DMS53 treated with DMSO at 0.1 percent for 48 hours (cell line): ENCODE results near the gene DNPH1.

ENCODE experiments used
- DNase-seq: peaks from one replicate; lab custom pipeline; 2025; ENCODE audit not compliant: unreplicated experiment; lab: John Stamatoyannopoulos, UW

Gene DNPH1

DNA sequence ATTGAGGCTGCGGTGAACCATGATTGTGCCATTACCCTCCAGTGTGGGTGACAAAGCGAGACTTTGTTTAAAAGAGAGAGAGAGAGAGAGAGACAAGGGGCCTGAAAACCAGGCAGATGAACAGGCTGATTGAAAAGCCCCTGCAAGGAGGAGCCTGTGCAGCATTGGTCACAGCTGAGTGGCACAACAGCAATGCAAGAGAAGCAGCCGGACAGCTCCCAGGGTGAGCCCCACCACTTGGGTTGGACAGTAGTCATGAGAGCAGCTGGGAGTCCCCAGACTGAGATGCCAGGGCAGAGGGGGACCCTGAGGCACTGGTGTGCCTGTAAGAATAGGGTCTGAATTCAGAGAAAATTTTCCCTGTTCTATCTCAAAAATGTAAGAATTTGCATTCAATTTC, 10.2 kb downstream of the DNPH1 start:
- DNase-seq: no peak

DNA sequence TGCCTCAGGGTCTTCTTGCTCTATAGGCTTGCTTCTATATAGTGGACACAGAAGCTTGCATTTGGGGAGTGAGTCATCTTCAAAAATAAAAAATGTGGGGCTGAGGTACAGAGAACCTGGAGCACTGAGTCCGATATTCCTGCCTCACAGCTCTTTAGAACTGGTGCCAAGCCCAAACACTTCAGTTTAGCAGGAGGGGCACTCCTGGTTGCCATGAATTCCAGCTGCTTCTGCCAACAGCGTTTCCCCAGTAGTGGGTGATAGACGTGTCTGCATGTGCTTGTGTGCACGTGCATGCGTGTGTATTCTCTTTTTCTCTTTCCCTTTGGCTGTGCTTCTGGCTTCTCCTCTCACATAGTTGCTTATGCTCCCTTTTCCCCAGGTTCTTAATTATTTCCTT, 11.9 kb downstream of the DNPH1 start:
- DNase-seq: no peak

GRCh38 chr6:43216200-43216599, 13.1 kb downstream of the DNPH1 start:
- DNase-seq: no peak

DNA sequence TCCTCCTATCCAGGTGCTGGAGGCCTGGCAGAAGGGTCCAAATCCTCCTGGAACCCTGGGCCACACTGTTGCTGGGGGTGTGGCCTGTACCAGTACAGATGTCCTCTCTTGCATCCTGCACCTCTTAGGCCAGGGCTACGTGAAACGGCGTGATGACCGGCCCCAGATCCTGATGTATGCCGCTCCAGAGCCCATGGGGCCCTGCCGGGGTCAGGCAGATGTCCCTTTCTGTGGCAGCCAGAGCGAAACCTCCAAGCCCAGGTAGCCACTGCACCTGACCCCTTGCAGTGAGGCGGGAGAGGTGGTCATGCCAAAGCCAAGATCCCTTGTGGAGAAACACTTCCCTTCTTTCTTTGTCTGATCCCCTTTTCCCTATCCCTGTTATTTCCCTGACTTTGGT, 14.2 kb downstream of the DNPH1 start:
- no peak for DNase-seq

DNA sequence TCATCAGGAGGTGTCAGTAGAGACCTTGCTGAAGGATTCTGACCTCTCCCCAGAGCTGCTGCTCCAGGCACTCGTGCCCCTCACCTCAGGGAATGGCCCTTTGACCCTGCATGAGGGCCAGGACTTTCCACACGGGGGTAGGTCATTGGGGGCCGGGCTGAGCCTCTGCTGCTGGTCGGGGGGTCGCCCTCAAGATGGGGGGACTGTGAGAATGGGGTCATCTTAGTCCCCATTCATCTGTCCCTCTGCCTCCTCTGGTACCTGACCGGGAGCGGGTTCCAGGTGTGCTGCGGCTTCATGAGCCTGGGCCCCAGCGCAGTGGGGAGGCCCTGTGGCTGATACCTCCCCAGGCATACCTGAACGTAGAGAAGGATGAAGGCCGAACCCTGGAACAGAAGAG, 15.8 kb downstream of the DNPH1 start:
- no peak for DNase-seq

- no peak for DNase-seq
Observed at GRCh38 chr6:43211955-43212354, 17.3 kb downstream of the DNPH1 start.

DNA sequence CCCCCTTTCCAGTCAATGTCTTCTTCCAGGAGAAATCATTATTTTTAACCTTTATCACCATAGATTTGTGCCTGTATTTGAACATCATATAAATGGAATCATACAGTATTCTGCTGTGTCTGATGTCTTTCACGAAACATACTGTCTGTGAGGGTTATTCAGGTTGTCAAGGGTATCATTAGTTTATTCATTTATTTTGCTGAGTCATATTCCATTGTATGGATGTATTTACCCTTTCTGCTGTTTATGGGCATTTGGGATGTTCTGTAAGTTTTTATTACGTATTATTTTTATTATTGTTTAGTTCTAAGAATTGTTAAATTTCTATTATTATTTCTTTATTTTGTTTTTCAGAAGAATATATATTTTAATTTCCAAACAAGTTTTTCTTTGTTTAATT, 22.0 kb downstream of the DNPH1 start:
- peak; percentile 22 for DNase-seq

GRCh38 chr6:43205849-43206248, 23.4 kb downstream of the DNPH1 start:
- no peak for DNase-seq

DNA sequence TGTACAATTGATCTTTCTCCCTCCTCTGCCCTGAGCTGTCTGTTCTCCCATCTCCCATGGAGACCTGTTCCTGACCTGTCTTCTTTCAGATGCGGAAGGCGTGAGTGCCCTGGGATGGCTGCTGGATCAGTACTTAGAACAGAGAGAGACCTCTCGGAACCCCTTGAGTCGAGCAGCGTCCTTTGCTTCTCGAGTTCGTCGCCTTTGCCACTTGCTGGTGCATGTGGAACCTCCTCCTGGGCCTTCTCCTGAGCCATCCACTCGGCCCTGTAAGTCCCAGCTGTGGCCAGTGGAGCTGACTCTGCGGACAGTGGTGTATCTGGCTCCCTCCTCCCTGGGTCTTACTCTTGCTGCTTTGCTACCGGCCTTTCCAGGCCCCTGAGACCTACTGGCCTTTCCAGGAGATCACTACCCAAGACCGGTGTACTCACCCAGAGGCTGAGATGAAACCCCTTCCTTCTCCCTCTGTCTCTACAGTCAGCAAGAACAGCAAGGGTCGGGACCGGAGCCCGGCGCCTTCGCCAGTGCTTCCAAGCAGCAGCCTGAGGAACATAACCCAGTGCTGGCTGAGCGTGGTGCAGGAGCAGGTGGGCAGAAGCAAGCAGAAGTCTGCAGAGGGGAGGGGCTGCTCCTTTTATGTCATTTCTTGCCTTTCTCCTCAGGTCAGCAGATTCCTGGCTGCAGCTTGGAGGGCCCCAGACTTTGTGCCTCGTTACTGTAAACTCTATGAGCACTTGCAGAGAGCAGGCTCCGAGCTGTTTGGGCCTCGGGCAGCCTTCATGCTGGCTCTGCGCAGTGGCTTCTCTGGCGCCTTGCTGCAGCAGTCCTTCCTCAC, 24.8 kb downstream of the DNPH1 start:
- DNase-seq: no peak

DNA sequence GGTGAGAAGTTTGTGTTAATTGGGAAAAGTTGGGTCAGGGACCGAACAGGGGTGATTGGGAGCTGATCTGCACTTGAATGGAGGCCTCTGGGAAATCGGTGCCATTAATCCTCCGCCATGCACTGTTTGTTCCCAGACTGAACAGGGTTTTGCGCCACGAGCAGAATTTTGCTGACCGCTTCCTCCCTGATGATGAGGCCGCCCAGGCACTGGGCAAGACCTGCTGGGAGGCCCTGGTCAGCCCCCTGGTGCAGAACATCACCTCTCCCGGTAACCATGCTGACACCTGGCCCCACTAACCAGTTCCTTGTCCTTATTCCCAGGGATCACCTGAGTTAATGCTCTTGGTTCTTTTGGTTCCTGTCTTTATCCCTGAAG, 25.6 kb downstream of the DNPH1 start:
- no peak for DNase-seq

GRCh38 chr6:43203029-43203717, 26.1 kb downstream of the DNPH1 start:
- no peak for DNase-seq

GRCh38 chr6:43202451-43202850, 26.8 kb downstream of the DNPH1 start:
- no peak for DNase-seq

- DNase-seq: no peak
Observed at GRCh38 chr6:43200541-43200940, 28.7 kb downstream of the DNPH1 start.

DNA sequence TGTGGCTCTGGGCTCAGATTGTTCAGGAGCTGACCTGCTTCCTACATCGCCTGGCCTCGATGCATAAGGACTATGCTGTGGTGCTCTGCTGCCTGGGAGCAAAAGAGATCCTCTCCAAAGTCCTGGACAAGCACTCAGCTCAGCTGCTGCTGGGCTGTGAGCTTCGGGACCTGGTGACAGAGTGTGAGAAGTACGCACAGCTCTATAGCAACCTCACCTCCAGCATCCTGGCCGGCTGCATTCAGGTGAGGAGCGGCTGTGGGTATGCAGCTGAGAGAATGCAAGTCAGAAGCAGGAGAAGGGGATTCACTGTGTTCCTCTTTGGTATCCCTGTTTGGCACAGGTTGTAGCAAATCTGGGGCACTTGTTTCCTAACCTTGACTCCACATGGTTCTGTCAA, 29.4 kb downstream of the DNPH1 start:
- no peak for DNase-seq

DNA sequence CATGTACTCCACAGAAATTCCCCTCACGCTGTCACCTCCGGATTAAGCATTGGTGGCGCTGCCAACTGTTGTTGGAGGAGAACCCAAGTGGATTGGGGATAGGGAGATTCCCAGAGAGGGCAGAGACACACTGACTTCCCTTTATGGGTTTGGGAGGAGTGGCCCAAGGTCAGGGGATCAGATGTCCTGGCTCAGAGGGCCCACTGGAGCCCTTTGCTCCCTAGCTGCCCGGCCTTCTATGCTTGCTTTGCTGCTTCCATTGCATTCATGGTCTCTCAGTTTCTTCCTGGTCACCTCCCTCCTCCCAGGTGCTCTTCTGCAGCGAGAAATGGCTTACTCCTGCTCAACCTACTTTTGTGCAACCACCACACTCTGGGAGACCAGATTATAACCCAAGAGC, 32.9 kb downstream of the DNPH1 start:
- no peak for DNase-seq

GRCh38 chr6:43193929-43194328, 35.4 kb downstream of the DNPH1 start:
- no peak for DNase-seq

- DNase-seq: no peak
Observed at GRCh38 chr6:43192911-43193310, 36.4 kb downstream of the DNPH1 start.

DNA sequence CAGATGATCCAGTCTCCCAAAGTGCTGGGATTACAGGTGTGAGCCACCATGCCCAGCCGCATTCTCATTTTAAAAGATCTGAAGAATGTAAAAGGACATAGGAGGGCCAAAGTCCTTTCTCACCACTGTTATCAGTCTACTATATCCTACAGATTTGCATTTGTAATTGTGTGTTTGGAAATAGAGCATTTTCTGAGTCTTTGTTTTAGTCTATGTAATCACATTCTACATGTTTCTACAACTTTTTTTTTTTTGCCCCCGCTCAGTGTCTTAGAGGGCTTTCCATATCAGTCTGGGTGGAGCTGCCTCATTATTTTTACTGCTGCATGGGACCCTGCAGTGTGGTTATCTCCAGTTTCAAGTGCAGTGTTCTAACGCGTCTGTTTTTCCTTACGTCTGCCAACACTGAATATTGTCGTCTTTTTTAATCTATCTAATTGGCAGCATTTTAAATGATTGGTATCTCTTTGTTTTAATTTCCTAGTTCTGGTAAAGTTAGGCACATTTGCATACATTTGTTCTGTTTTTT, 39.4 kb downstream of the DNPH1 start:
- DNase-seq: no peak

DNA sequence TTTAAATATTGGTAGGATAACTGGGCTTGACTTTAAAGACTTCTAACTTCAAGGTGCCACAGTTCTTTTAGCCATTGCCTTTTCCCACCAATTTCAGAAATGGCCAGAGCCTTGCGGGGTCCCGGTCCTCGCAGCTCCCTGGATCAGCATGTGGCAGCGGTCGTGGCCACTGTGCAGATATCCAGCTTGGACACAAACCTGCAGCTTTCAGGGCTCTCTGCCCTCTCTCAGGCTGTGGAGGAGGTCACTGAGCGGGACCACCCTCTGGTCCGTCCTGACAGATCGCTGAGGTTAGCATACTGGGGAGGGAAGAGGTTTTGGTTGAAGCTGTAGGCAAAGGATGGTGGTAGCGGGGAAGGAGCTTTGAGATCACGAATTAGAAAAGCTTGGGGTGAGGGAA, 40.9 kb downstream of the DNPH1 start:
- DNase-seq: no peak

DNA sequence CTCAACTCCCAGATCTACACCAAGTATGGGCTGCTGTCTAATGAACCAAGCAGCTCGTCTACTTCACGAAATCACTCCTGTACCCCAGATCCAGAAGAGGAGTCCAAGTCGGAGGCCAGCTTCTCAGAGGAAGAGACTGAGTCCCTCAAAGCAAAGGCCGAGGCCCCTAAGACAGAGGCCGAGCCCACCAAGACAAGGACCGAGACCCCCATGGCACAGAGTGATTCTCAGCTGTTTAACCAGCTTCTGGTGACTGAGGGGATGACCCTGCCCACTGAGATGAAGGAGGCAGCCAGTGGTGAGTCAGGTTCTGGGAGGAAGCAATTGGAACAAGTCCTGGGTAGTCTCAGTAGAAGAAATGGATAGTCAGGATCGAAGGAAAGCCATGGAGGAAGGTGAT, 41.5 kb downstream of the DNPH1 start:
- DNase-seq: no peak

- no peak for DNase-seq
Observed at GRCh38 chr6:43186706-43187105, 42.6 kb downstream of the DNPH1 start.

- no peak for DNase-seq
Observed at GRCh38 chr6:43186019-43186418, 43.3 kb downstream of the DNPH1 start.
